SK-N-SH (cell line): Measurements from ENCODE around the gene BRMS1. TPM values are rescaled to one million over a fixed set of nuclear protein-coding genes. Genes with fewer than 3 reads are reported as not detected.

Experiments used
- CTCF ChIA-PET: fragments of 300-600, 350-600 bp; formaldehyde crosslinking; extraction: SDS; loops from one replicate; lab custom pipeline; 2021; lab: Yijun Ruan, JAX
- POLR2A ChIA-PET: fragments of 350-600 bp; sonication (Branson Sonifier 250); formaldehyde crosslinking; extraction: SDS; loops from one replicate; lab custom pipeline; 2020; ENCODE audit warnings: antibody characterized with exemption, inconsistent platforms; lab: Yijun Ruan, JAX
- DNase-seq: peaks from one replicate; pipeline ENCODE4 v3.0.0; 2012
- H2AFZ ChIP-seq: fragments of 200-600 bp; sonication (generic); 2 replicates; pipeline ENCODE4 v1.8.1; 2016; ENCODE audit warnings: antibody characterized with exemption, mild to moderate bottlenecking, low read depth
- H3F3A ChIP-seq: fragments of 200-600 bp; sonication (generic); replicated peaks from 2 replicates; pipeline ENCODE3; 2016; ENCODE audit warnings: antibody characterized with exemption, mild to moderate bottlenecking; ENCODE audit not compliant: insufficient read depth
- H3K27ac ChIP-seq, 2 experiments: fragments of 200-500 bp in 1 of 2; fragments of 200-600 bp in 1 of 2; sonication (Bioruptor generic) in 1 of 2; sonication (generic), shearing (Covaris generic) in 1 of 2; 2 replicates each; pipeline versions ENCODE4 v1.5.1 to v1.6.1; 2014 to 2016; ENCODE audit warnings: low read depth in 2 of 2, inconsistent platforms in 1 of 2, low read length in 1 of 2, mild to moderate bottlenecking in 1 of 2, mixed read lengths in 1 of 2
- H3K27me3 ChIP-seq: fragments of 200-600 bp; sonication (generic), shearing (Covaris generic); 2 replicates; pipeline ENCODE4 v1.6.1; 2016; ENCODE audit warnings: mixed run types; ENCODE audit not compliant: insufficient read depth
- H3K36me3 ChIP-seq, 2 experiments: fragments of 200-500 bp in 1 of 2; fragments of 200-600 bp in 1 of 2; sonication (Bioruptor generic) in 1 of 2; sonication (generic) in 1 of 2; replicated peaks in 1 of 2; 2 replicates each; pipeline versions ENCODE3 to v1.5.1; 2014 to 2016; ENCODE audit warnings: low read length in 1 of 2, mild to moderate bottlenecking in 1 of 2; ENCODE audit not compliant: insufficient read depth in 2 of 2, control insufficient read depth in 1 of 2
- H3K4me1 ChIP-seq, 2 experiments: fragments of 200-500 bp in 1 of 2; fragments of 200-600 bp in 1 of 2; sonication (Bioruptor generic) in 1 of 2; sonication (generic), shearing (Covaris generic) in 1 of 2; 2 replicates each; pipeline versions ENCODE4 v1.5.1 to v1.6.1; 2014 to 2016; ENCODE audit warnings: low read depth in 1 of 2, low read length in 1 of 2, mixed run types in 1 of 2; ENCODE audit not compliant: insufficient read depth in 2 of 2, control insufficient read depth in 1 of 2
- H3K4me2 ChIP-seq: fragments of 200-600 bp; sonication (generic), shearing (Covaris generic); 2 replicates; pipeline ENCODE4 v1.6.1; 2017; ENCODE audit warnings: mixed run types
- H3K4me3 ChIP-seq, 2 experiments: fragments of 200-500 bp in 1 of 2; fragments of 200-600 bp in 1 of 2; sonication (Bioruptor generic) in 1 of 2; sonication (generic), shearing (Covaris generic) in 1 of 2; 2 replicates each; pipeline versions ENCODE4 v1.5.1 to v1.8.1; 2014 to 2016; ENCODE audit warnings: low read depth in 2 of 2, inconsistent platforms in 1 of 2, low read length in 1 of 2, mild to moderate bottlenecking in 1 of 2, mixed read lengths in 1 of 2, moderate library complexity in 1 of 2
- H3K79me2 ChIP-seq: fragments of 200-600 bp; sonication (generic); 2 replicates; pipeline ENCODE4 v1.8.1; 2017; ENCODE audit warnings: mild to moderate bottlenecking; ENCODE audit not compliant: insufficient read depth
- H3K9ac ChIP-seq: fragments of 200-600 bp; sonication (generic); 2 replicates; pipeline ENCODE4 v1.6.1; 2017; ENCODE audit warnings: mixed run types
- H3K9me2 ChIP-seq: fragments of 200-600 bp; sonication (generic); 2 replicates; pipeline ENCODE4 v1.6.1; 2017; ENCODE audit warnings: mixed run types
- H3K9me3 ChIP-seq: fragments of 200-600 bp; sonication (generic); 2 replicates; pipeline ENCODE4 v1.6.1; 2017; ENCODE audit warnings: mixed run types, mild to moderate bottlenecking, moderate library complexity
- H4K20me1 ChIP-seq: fragments of 200-600 bp; sonication (generic); 2 replicates; pipeline ENCODE4 v1.6.1; 2017; ENCODE audit warnings: mild to moderate bottlenecking, mixed run types; ENCODE audit not compliant: insufficient read depth
- ELF1 ChIP-seq: IDR thresholded peaks from 2 replicates; pipeline ENCODE4 v1.4.0; 2012
- EP300 ChIP-seq, 2 experiments: IDR thresholded peaks; 2 replicates each; pipeline versions ENCODE4 v1.4.0 to v1.6.1; 2012; ENCODE audit warnings: borderline replicate concordance in 1 of 2, low read depth in 1 of 2, low read length in 1 of 2
- EZH2phosphoT487 ChIP-seq: fragments of 200-600 bp; sonication (generic); IDR thresholded peaks from 2 replicates; pipeline ENCODE4 v1.6.1; 2017; ENCODE audit warnings: low read depth, mixed run types, mild to moderate bottlenecking, antibody characterized with exemption, moderate library complexity, borderline replicate concordance
- FOXM1 ChIP-seq: IDR thresholded peaks from 2 replicates; pipeline ENCODE4 v1.4.0; 2012; ENCODE audit warnings: low read depth, mild to moderate bottlenecking
- GATA2 ChIP-seq: sonication (generic); formaldehyde crosslinking; IDR thresholded peaks from 2 replicates; pipeline ENCODE4 v1.5.0; 2020; ENCODE audit warnings: mild to moderate bottlenecking, missing genetic modification reagents
- MAX ChIP-seq: IDR thresholded peaks from 2 replicates; pipeline ENCODE4 v1.4.0; 2012; ENCODE audit warnings: low read depth
- MXI1 ChIP-seq: IDR thresholded peaks from 2 replicates; pipeline ENCODE4 v1.6.1; 2012; ENCODE audit warnings: mild to moderate bottlenecking, low read depth, low read length, improper control_type of control experiment
- PBX3 ChIP-seq: IDR thresholded peaks from 2 replicates; pipeline ENCODE4; 2012
- POLR2AphosphoS5 ChIP-seq: IDR thresholded peaks from 2 replicates; pipeline ENCODE4 v1.6.1; 2012; ENCODE audit warnings: low read depth, low read length
- REST ChIP-seq: IDR thresholded peaks from 2 replicates; pipeline ENCODE4 v1.6.1; 2012; ENCODE audit warnings: mild to moderate bottlenecking, low read depth, low read length, moderate library complexity
- RFX5 ChIP-seq: IDR thresholded peaks from 2 replicates; pipeline ENCODE4 v1.6.1; 2012; ENCODE audit warnings: mild to moderate bottlenecking, improper control_type of control experiment, low read length
- RXRA ChIP-seq: IDR thresholded peaks from 2 replicates; pipeline ENCODE4 v1.4.0; 2012; ENCODE audit warnings: low read depth, mild to moderate bottlenecking, borderline replicate concordance
- SIN3A ChIP-seq: IDR thresholded peaks from 2 replicates; pipeline ENCODE4 v1.6.1; 2012; ENCODE audit warnings: low read depth, mild to moderate bottlenecking, low read length, moderate library complexity, borderline replicate concordance
- TAF1 ChIP-seq: IDR thresholded peaks from 2 replicates; pipeline ENCODE4 v1.6.1; 2012; ENCODE audit warnings: low read depth, mild to moderate bottlenecking, low read length, moderate library complexity, borderline replicate concordance
- TCF12 ChIP-seq: IDR thresholded peaks from 2 replicates; pipeline ENCODE4 v1.4.0; 2012
- TEAD4 ChIP-seq: IDR thresholded peaks from 2 replicates; pipeline ENCODE4 v1.4.0; 2012; ENCODE audit warnings: mild to moderate bottlenecking, borderline replicate concordance; ENCODE audit not compliant: insufficient read depth
- YY1 ChIP-seq: IDR thresholded peaks from 2 replicates; pipeline ENCODE4 v1.4.0; 2012; ENCODE audit warnings: low read depth, mild to moderate bottlenecking
- ZBTB33 ChIP-seq: IDR thresholded peaks from 2 replicates; pipeline ENCODE4 v1.4.0; 2012; ENCODE audit warnings: low read depth, borderline replicate concordance
- WGBS: methylation state at CpG from one replicate; pipeline ENCODE4 v1.1.6; 2017; ENCODE audit warnings: low lambda C conversion rate; 5-methylcytosine and 5-hydroxymethylcytosine counted together
- polyA plus RNA-seq, 3 experiments: library from polyadenylated mRNA; depleted of rRNA; stranded (reverse); fragments of >200 nt; gene quantifications; 2 replicates each; pipeline ENCODE4 v1.2.3, GENCODE V29; 2012

BRMS1 gene
- polyA plus RNA-seq, 1 of the 3 experiments (the other 2 are of a cell fraction) = 70.0 TPM

- TF ChIP-seq REST = peak; percentile 64; the same call in 1 of the 2 replicates
- TF ChIP-seq SIN3A = peak; percentile 97; the same call in 1 of the 2 replicates
- peak; percentile 49 for TF ChIP-seq YY1
- peak; percentile 12; the same call in 1 of the 2 replicates for TF ChIP-seq PBX3
- no peak for TF ChIP-seq TCF12
- no peak for TF ChIP-seq FOXM1
- TF ChIP-seq RXRA = no peak
- no peak for TF ChIP-seq EP300 (IDR thresholded peaks at IDR 0.05; ENCODE audit: borderline replicate concordance in 1 of 2, low read depth in 1 of 2, low read length in 1 of 2)
- peak; percentile 85 for TF ChIP-seq MXI1
- TF ChIP-seq TAF1 = peak; percentile 71
- TF ChIP-seq POLR2AphosphoS5 = peak; percentile 93
- TF ChIP-seq GATA2 = no peak
These were observed at the start of gene BRMS1 (continued) for GRCh38 chr11:66344550-66345315.

- 14% methylated on average over 3 of the region's 3 CpGs for WGBS
- H3K27ac ChIP-seq = no peak overlapping the region
- no peak for DNase-seq
These were observed 49.0 kb upstream of the BRMS1 start for GRCh38 chr11:66393954-66394353.

More at GRCh38 chr11:66393954-66394353, 49.0 kb upstream of the BRMS1 start:
- POLR2A ChIA-PET = no interaction called here
- Histone ChIP-seq H3K4me2 (no peak overlapping the region), H3K9me2 (no peaks in the 10 kb centered on the region), H3K9me3 (no peaks in the 10 kb centered on the region), H2AFZ (no peak overlapping the region), H3K9ac (no peak overlapping the region), H3K27me3 (peaks cover 46% of the 10 kb centered on the region; the same call in 1 of the 2 replicates), H4K20me1 (no peaks in the 10 kb centered on the region), H3K4me1 (no peaks in the 10 kb centered on the region), H3K79me2 (no peaks in the 10 kb centered on the region), H3K36me3 (no peaks in the 10 kb centered on the region), H3F3A (peaks cover 3% of the 10 kb centered on the region), H3K4me3 (no peak overlapping the region)
- no peak for TF ChIP-seq ELF1
- no peak for TF ChIP-seq FOXM1
- no peak for TF ChIP-seq MAX
- TF ChIP-seq RFX5 = no peak
- TF ChIP-seq EZH2phosphoT487 = no peak
- TF ChIP-seq TEAD4 = no peak
- TF ChIP-seq RXRA = no peak
- TF ChIP-seq ZBTB33 = no peak
- TF ChIP-seq YY1 = no peak
- CTCF ChIA-PET = no interaction called here
